Tibial nerve (tissue), 4 donors: Measurements from ENCODE around the gene JAGN1.
"Not testable (repeated sequence)": the region's sequence is repeated elsewhere in the genome, so short reads cannot be mapped to it uniquely, and the experiment has no call there.

Experiments
- EP300 ChIP-seq, 2 donors: sonication (generic); formaldehyde crosslinking; IDR thresholded peaks; one replicate each; pipeline ENCODE4 v1.6.1; 2017; ENCODE audit warnings: antibody characterized with exemption in 2 of 2, mild to moderate bottlenecking in 1 of 2
- POLR2A ChIP-seq, 2 donors: fragments of 450-650 bp; IDR thresholded peaks; one replicate each; pipeline ENCODE4 v1.6.1; 2017; ENCODE audit warnings: antibody characterized with exemption in 2 of 2, mild to moderate bottlenecking in 2 of 2, moderate library complexity in 2 of 2
- TF ChIP-seq, protein P1 (sequence below), 5 experiments: fragments of 200-600 bp in 3 of 5; fragments of 450-650 bp in 2 of 5; sonication (generic) in 3 of 5; IDR thresholded peaks; one replicate each; pipeline ENCODE4 v1.5.1; 2016 to 2019; ENCODE audit warnings: antibody characterized with exemption in 5 of 5, mild to moderate bottlenecking in 3 of 5, moderate library complexity in 2 of 5

DNA sequence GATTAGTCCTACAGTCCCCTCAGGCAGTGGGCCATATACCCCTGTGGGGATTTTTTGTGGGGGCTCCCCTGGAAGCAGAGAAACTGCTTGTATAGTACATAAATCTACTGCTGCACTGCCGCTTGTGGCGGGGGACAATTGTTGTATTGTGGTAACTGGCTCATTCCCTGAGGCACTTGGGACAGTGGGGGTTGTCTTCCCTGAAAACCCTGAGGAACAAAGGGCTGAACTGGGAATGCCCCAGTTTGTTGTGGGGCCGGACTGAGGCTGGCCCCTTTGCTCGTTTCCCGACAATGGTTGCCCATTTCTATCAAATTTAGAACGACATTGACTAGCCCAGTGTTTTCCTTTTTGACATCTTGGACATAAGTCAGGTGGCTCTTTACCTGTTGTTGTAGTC is 39.0 kb upstream of the JAGN1 start:
- TF ChIP-seq, protein P1, sequence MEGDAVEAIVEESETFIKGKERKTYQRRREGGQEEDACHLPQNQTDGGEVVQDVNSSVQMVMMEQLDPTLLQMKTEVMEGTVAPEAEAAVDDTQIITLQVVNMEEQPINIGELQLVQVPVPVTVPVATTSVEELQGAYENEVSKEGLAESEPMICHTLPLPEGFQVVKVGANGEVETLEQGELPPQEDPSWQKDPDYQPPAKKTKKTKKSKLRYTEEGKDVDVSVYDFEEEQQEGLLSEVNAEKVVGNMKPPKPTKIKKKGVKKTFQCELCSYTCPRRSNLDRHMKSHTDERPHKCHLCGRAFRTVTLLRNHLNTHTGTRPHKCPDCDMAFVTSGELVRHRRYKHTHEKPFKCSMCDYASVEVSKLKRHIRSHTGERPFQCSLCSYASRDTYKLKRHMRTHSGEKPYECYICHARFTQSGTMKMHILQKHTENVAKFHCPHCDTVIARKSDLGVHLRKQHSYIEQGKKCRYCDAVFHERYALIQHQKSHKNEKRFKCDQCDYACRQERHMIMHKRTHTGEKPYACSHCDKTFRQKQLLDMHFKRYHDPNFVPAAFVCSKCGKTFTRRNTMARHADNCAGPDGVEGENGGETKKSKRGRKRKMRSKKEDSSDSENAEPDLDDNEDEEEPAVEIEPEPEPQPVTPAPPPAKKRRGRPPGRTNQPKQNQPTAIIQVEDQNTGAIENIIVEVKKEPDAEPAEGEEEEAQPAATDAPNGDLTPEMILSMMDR (IDR thresholded peaks at IDR 0.05): not testable (repeated sequence)
- not testable (repeated sequence) for TF ChIP-seq POLR2A, EP300 (IDR thresholded peaks at IDR 0.05)
